GM12878 (cell line): Measurements from ENCODE around the gene DIDO1. TPM values are rescaled to one million over a fixed set of nuclear protein-coding genes. Genes with fewer than 3 reads are reported as not detected.

Experiments
- ATAC-seq: fragments of 200-7000 bp; cut with Tn5 transposase; 3 replicates; pipeline ENCODE4 v1.9.1; 2020; ENCODE audit warnings: mild to moderate bottlenecking, moderate library complexity
- BruUV-seq: library from RNA; stranded (reverse); fragments of 400-500 nt; replicated peaks from 2 replicates; lab custom pipeline; 2021; lab: Mats Ljungman, UMichigan
- CTCF ChIA-PET: fragments of 300-600 bp; sonication (Branson Sonifier 250); formaldehyde crosslinking; extraction: SDS; loops from one replicate; lab custom pipeline; 2021; ENCODE audit warnings: inconsistent platforms; lab: Yijun Ruan, JAX
- POLR2A ChIA-PET: fragments of 350-600 bp; formaldehyde crosslinking; extraction: SDS; loops from one replicate; lab custom pipeline; 2021; ENCODE audit warnings: inconsistent platforms; lab: Charles Lee
- RAD21 ChIA-PET: fragments of 300-600 bp; sonication (Branson Sonifier 250); formaldehyde crosslinking; loops from one replicate; lab custom pipeline; 2023; ENCODE audit warnings: antibody characterized with exemption; ENCODE audit not compliant: unreplicated experiment; lab: Charles Lee
- SMC1A ChIA-PET: fragments of 300-600 bp; sonication (Branson Sonifier 250); formaldehyde crosslinking; loops from one replicate; lab custom pipeline; 2023; ENCODE audit not compliant: unreplicated experiment, uncharacterized antibody; lab: Charles Lee
- DNase-seq: peaks from one replicate; pipeline ENCODE4 v3.0.0-alpha.2; 2011; ENCODE audit warnings: low read depth, low spot score
- FAIRE-seq: peaks from 3 replicates; lab custom pipeline; 2011; peaks lifted over from hg19 to GRCh38; lab: Jason Lieb, UNC
- H2AFZ ChIP-seq: 2 replicates; pipeline ENCODE4 v1.6.0; 2011; ENCODE audit warnings: low read depth, low read length, control low read depth; ENCODE audit not compliant: control insufficient read depth
- H3K27ac ChIP-seq: 2 replicates; pipeline ENCODE4 v1.5.1; 2011; ENCODE audit warnings: control low read depth; ENCODE audit not compliant: control insufficient read depth, insufficient read depth
- H3K27me3 ChIP-seq, 2 experiments: replicated peaks in 1 of 2; 2 replicates each; pipeline versions ENCODE4 v1.6.0 to v1.6.1; 2011; ENCODE audit warnings: low read length in 1 of 2; ENCODE audit not compliant: control insufficient read depth in 2 of 2, insufficient read depth in 2 of 2
- H3K36me3 ChIP-seq, 2 experiments: 2 replicates each; pipeline ENCODE4 v1.5.1; 2011; ENCODE audit warnings: low read length in 1 of 2; ENCODE audit not compliant: control insufficient read depth in 2 of 2, insufficient read depth in 2 of 2
- H3K4me1 ChIP-seq: 2 replicates; pipeline ENCODE4 v1.6.1; 2011; ENCODE audit warnings: mild to moderate bottlenecking, low read length, moderate library complexity, mixed read lengths; ENCODE audit not compliant: control insufficient read depth, insufficient read depth
- H3K4me2 ChIP-seq: 2 replicates; pipeline ENCODE4 v1.6.0; 2011; ENCODE audit warnings: control low read depth; ENCODE audit not compliant: control insufficient read depth, insufficient read depth
- H3K4me3 ChIP-seq: fragments of 200-600 bp; sonication (generic); 2 replicates; pipeline ENCODE4 v1.5.1; 2016
- H3K79me2 ChIP-seq: 2 replicates; pipeline ENCODE4 v1.6.0; 2011; ENCODE audit warnings: low read length; ENCODE audit not compliant: control insufficient read depth, insufficient read depth
- H3K9ac ChIP-seq: 2 replicates; pipeline ENCODE4 v1.8.0; 2011; ENCODE audit warnings: low read length, control low read depth, mixed read lengths; ENCODE audit not compliant: control insufficient read depth, insufficient read depth
- H3K9me3 ChIP-seq: replicated peaks from 3 replicates; pipeline ENCODE4 v1.5.1; 2011; ENCODE audit warnings: mild to moderate bottlenecking, low read length; ENCODE audit not compliant: control insufficient read depth, insufficient read depth
- H4K20me1 ChIP-seq: 2 replicates; pipeline ENCODE4 v1.6.0; 2011; ENCODE audit not compliant: control insufficient read depth, insufficient read depth
- CREB1 ChIP-seq: IDR thresholded peaks from 2 replicates; pipeline ENCODE4 v1.6.1; 2012; ENCODE audit warnings: low read depth, mild to moderate bottlenecking, inconsistent platforms
- CTCF ChIP-seq, 3 experiments: IDR thresholded peaks in 2 of 3; conservative IDR thresholded peaks in 1 of 3; 2 replicates each; pipeline ENCODE4 v1.5.1; 2011; ENCODE audit warnings: low read depth in 3 of 3, low read length in 3 of 3, mild to moderate bottlenecking in 3 of 3, control low read depth in 2 of 3, moderate library complexity in 2 of 3, inconsistent platforms in 1 of 3, mixed read lengths in 1 of 3; ENCODE audit not compliant: control insufficient read depth in 2 of 3, insufficient read depth in 1 of 3; ENCODE audit errors: extremely low read depth in 1 of 3
- IKZF2 ChIP-seq, 2 experiments: fragments of 450-650 bp; IDR thresholded peaks; 2 replicates each; pipeline ENCODE4 v1.6.1; 2017; ENCODE audit warnings: mild to moderate bottlenecking in 2 of 2, moderate library complexity in 2 of 2
- IRF4 ChIP-seq: IDR thresholded peaks from 2 replicates; pipeline ENCODE4 v1.6.1; 2011; ENCODE audit warnings: low read depth, low read length
- NR2C1 ChIP-seq: fragments of 450-650 bp; IDR thresholded peaks from 2 replicates; pipeline ENCODE4 v1.6.1; 2017; ENCODE audit warnings: antibody characterized with exemption, mild to moderate bottlenecking, moderate library complexity
- NR2F1 ChIP-seq: fragments of 450-650 bp; conservative IDR thresholded peaks from 2 replicates; pipeline ENCODE4 v1.6.1; 2017; ENCODE audit warnings: mild to moderate bottlenecking
- NRF1 ChIP-seq: conservative IDR thresholded peaks from 2 replicates; pipeline ENCODE4 v1.6.1; 2011; ENCODE audit warnings: mild to moderate bottlenecking, low read depth, low read length, improper control_type of control experiment
- PAX5 ChIP-seq: IDR thresholded peaks from 2 replicates; pipeline ENCODE4 v1.6.1; 2011; ENCODE audit warnings: low read depth, low read length, borderline replicate concordance
- POU2F2 ChIP-seq: IDR thresholded peaks from 3 replicates; pipeline ENCODE4 v1.6.1; 2011; ENCODE audit warnings: low read depth, mild to moderate bottlenecking, low read length, borderline replicate concordance
- RUNX3 ChIP-seq: IDR thresholded peaks from 2 replicates; pipeline ENCODE4 v1.6.1; 2012; ENCODE audit warnings: low read length, inconsistent platforms
- SMAD1 ChIP-seq: fragments of 450-650 bp; IDR thresholded peaks from 2 replicates; pipeline ENCODE4 v1.6.1; 2018; ENCODE audit warnings: mild to moderate bottlenecking, low read depth; ENCODE audit not compliant: partially characterized antibody
- SPI1 ChIP-seq: IDR thresholded peaks from 2 replicates; pipeline ENCODE4 v1.6.1; 2011; ENCODE audit warnings: low read depth, mild to moderate bottlenecking, low read length, moderate library complexity, borderline replicate concordance; ENCODE audit not compliant: insufficient read depth
- ZNF207 ChIP-seq: fragments of 450-650 bp; IDR thresholded peaks from 2 replicates; pipeline ENCODE4 v1.6.1; 2014; ENCODE audit warnings: antibody characterized with exemption, mild to moderate bottlenecking, borderline replicate concordance
- ZZZ3 ChIP-seq: IDR thresholded peaks from 2 replicates; pipeline ENCODE4 v1.6.1; 2011; ENCODE audit warnings: low read depth; ENCODE audit not compliant: control insufficient read depth, insufficient read length
- WGBS: methylation state at CpG from one replicate; pipeline ENCODE4 v1.1.6; 2016; ENCODE audit warnings: low lambda C conversion rate; ENCODE audit not compliant: insufficient replicate concordance, insufficient coverage; ENCODE audit errors: missing lambda C conversion rate; 5-methylcytosine and 5-hydroxymethylcytosine counted together
- in situ Hi-C: fragments of 300-500 bp; cut with MboI; formaldehyde crosslinking; loops from 9 replicates; pipeline ENCODE4 v1.14.3; 2018; ENCODE audit warnings: mixed read lengths
- intact Hi-C: fragments of 100-400 bp; cut with micrococcal nuclease; formaldehyde crosslinking; loops from one replicate; pipeline ENCODE4 v1.14.2; 2022; ENCODE audit not compliant: unreplicated experiment
- polyA plus RNA-seq, 11 experiments: library from polyadenylated mRNA; depleted of rRNA in 4 of 11; unstranded in 6 of 11; stranded (reverse) in 5 of 11; fragments of >200 nt; fragmentation: Nextera tagmentation in 4 of 11; fragmentation: Illumina TruSeq in 1 of 11; extraction: Ambion mirVana in 4 of 11; extraction: Trizol in 1 of 11; gene quantifications; 1 replicate in 1 of 11; 2 replicates in 10 of 11; pipeline versions ENCODE4 v1.2.1 to v1.2.3, GENCODE V29; 2011 to 2016; ENCODE audit warnings: inconsistent platforms in 2 of 11, missing spikeins in 2 of 11, low read depth in 1 of 11
- total RNA-seq, 4 experiments: library from RNA; depleted of rRNA in 3 of 4; stranded (reverse); fragments of >200 nt in 3 of 4; fragmentation: Illumina TruSeq in 1 of 4; extraction: Trizol in 1 of 4; gene quantifications; 2 replicates each; pipeline versions ENCODE4 v1.2.1 to v1.2.3, GENCODE V29; 2013 to 2021

Gene DIDO1
- total and polyA plus RNA-seq, 10 of the 15 experiments (the other 5 are each of a cell fraction or from before 2014, with no cell fraction given) = 5.5 to 56.4 (median 38.4) TPM

- TF ChIP-seq SMAD1 = no peak
- no peak for TF ChIP-seq CREB1
- TF ChIP-seq NRF1 = no peak
- 0 out of 2 replicates have a peak, but pooled peaks have one; percentile 21 for TF ChIP-seq NR2F1
- TF ChIP-seq IKZF2 (IDR thresholded peaks at IDR 0.05) = peak in 1 of 2 experiments; percentile 6; a peak in 1 of 4 replicates
- TF ChIP-seq ZNF207 = no peak
Measured at GRCh38 chr20:62832951-62833391, 93.3 kb downstream of the DIDO1 start (continued).

- H4K20me1 ChIP-seq = no peaks in the 10 kb centered on the region
- H3K27ac ChIP-seq = no peak overlapping the region
- intact Hi-C loops = no loop called here
- ChIA-PET RAD21 (interaction anchor here (0.8 to 0.9 kb wide), 2 partner anchors 10 to 177 kb away, joined by 3 read pairs; no protein-coding TSS in a partner anchor), POLR2A (no interaction called here), CTCF (interaction anchor here (1.0 to 2.1 kb wide), 4 partner anchors 10 to 530 kb away, joined by 3 to 9 read pairs (median 3); partner anchors contain the start of gene TCFL5), SMC1A (interaction anchor here (0.8 to 0.9 kb wide), 3 partner anchors 17 to 122 kb away, joined by 3 to 4 read pairs (median 3); no protein-coding TSS in a partner anchor)
- no peaks in the 10 kb centered on the region for H3K36me3 ChIP-seq
- BruUV-seq = no TSS peak
- TF ChIP-seq IRF4 = no peak
- TF ChIP-seq RUNX3 = peak; percentile 16; the same call in 1 of the 2 replicates
- TF ChIP-seq PAX5 = no peak
- no peak for TF ChIP-seq NR2C1
- peak in 2 of 3 experiments; percentile 4 to 21; a peak in 1 of 6 replicates for TF ChIP-seq CTCF (IDR thresholded peaks at IDR 0.05 in 2 of 3, conservative IDR thresholded peaks at IDR 0.05 in 1 of 3; ENCODE audit: control insufficient read depth in 2 of 3, extremely low read depth in 1 of 3, insufficient read depth in 1 of 3, low read depth in 3 of 3, low read length in 3 of 3)
- TF ChIP-seq SPI1 = peak; percentile 32; the same call in 1 of the 2 replicates
- peak; percentile 90; the same call in 2 of the 3 replicates for TF ChIP-seq POU2F2
- no peak for TF ChIP-seq ZZZ3
- peaks cover 0 to 3% of the 10 kb centered on the region in 2 experiments; a peak in 2 of 4 replicates for H3K27me3 ChIP-seq
- H3K9ac ChIP-seq = peak overlapping the region; percentile 35; the same call in 1 of the 2 replicates
- DNase-seq = peak; percentile 57
- H3K4me2 ChIP-seq = peak overlapping the region; percentile 66
- 33% methylated on average over 22 of the region's 22 CpGs for WGBS
- peak overlapping the region; percentile 75 for H2AFZ ChIP-seq
- peak; percentile 93 for FAIRE-seq
- in situ Hi-C loops = no loop called here
- ATAC-seq = peak; percentile 94
- no peak overlapping the region for H3K4me3 ChIP-seq
- no peaks in the 10 kb centered on the region for H3K9me3 ChIP-seq
- peaks cover 14% of the 10 kb centered on the region for H3K4me1 ChIP-seq
- no peaks in the 10 kb centered on the region for H3K79me2 ChIP-seq
Measured at GRCh38 chr20:62832212-62832922, 93.9 kb downstream of the DIDO1 start.
